Thoracic aorta (tissue), 2 donors: ENCODE measurements around the gene FOLR1. TPM values are rescaled to one million over a fixed set of nuclear protein-coding genes. Genes with fewer than 3 reads are reported as not detected.

ENCODE experiments used
- ATAC-seq: fragments of 150-250 bp; one replicate; pipeline ENCODE4 v1.8.0; 2017; ENCODE audit warnings: low read depth; ENCODE audit not compliant: insufficient number of reproducible peaks, low FRiP score
- DNase-seq: peaks from one replicate; pipeline ENCODE4 v3.0.0-alpha.2; 2020; ENCODE audit warnings: low spot score
- H3K27ac ChIP-seq, 2 donors: fragments of 200-600 bp; sonication (generic); 1 replicate in 1 of 2; 2 replicates in 1 of 2; pipeline ENCODE4 v1.5.1; 2016; ENCODE audit warnings: mild to moderate bottlenecking in 2 of 2, moderate library complexity in 2 of 2
- H3K27me3 ChIP-seq: fragments of 200-600 bp; sonication (generic); replicated peaks from 2 replicates; pipeline ENCODE4 v1.6.0; 2016; ENCODE audit warnings: mild to moderate bottlenecking; ENCODE audit not compliant: insufficient read depth
- H3K36me3 ChIP-seq: fragments of 200-600 bp; sonication (generic); one replicate; pipeline ENCODE4 v1.5.1; 2016
- H3K4me1 ChIP-seq, 2 donors: fragments of 200-600 bp; sonication (generic); 1 replicate in 1 of 2; 2 replicates in 1 of 2; pipeline versions ENCODE4 v1.5.1 to v1.6.0; 2016; ENCODE audit warnings: low read depth in 2 of 2, mild to moderate bottlenecking in 1 of 2; ENCODE audit not compliant: control insufficient read depth in 1 of 2
- H3K4me3 ChIP-seq: fragments of 200-600 bp; sonication (generic); 2 replicates; pipeline ENCODE4 v1.5.1; 2016; ENCODE audit warnings: mild to moderate bottlenecking
- H3K9me3 ChIP-seq: fragments of 200-600 bp; sonication (generic); 2 replicates; pipeline ENCODE4 v1.5.1; 2016
- CTCF ChIP-seq: fragments of 200-600 bp; sonication (generic); IDR thresholded peaks from one replicate; pipeline ENCODE4 v1.5.1; 2019; ENCODE audit warnings: antibody characterized with exemption
- total RNA-seq, 2 donors: library from RNA; depleted of rRNA; stranded (reverse); fragments of >200 nt; gene quantifications; one replicate each; pipeline versions ENCODE4 v1.1.0 to v1.2.3, GENCODE V29; 2016

Gene FOLR1
- total RNA-seq, 2 donors from 2014 or later = not detected

- ATAC-seq (peak; percentile 56), DNase-seq (no peak)
- Histone ChIP-seq H3K27me3 (no peaks in the 10 kb centered on the region), H3K36me3 (peaks cover 9% of the 10 kb centered on the region), H3K27ac (peak overlapping the region; percentile 83 to 92), H3K4me1 (peaks cover 3 to 39% of the 10 kb centered on the region in 2 donors), H3K4me3 (peak overlapping the region; percentile 99), H3K9me3 (no peaks in the 10 kb centered on the region)
- TF ChIP-seq CTCF = no peak
These were observed 31.9 kb downstream of the FOLR1 start for GRCh38 chr11:72223615-72224563.

DNA sequence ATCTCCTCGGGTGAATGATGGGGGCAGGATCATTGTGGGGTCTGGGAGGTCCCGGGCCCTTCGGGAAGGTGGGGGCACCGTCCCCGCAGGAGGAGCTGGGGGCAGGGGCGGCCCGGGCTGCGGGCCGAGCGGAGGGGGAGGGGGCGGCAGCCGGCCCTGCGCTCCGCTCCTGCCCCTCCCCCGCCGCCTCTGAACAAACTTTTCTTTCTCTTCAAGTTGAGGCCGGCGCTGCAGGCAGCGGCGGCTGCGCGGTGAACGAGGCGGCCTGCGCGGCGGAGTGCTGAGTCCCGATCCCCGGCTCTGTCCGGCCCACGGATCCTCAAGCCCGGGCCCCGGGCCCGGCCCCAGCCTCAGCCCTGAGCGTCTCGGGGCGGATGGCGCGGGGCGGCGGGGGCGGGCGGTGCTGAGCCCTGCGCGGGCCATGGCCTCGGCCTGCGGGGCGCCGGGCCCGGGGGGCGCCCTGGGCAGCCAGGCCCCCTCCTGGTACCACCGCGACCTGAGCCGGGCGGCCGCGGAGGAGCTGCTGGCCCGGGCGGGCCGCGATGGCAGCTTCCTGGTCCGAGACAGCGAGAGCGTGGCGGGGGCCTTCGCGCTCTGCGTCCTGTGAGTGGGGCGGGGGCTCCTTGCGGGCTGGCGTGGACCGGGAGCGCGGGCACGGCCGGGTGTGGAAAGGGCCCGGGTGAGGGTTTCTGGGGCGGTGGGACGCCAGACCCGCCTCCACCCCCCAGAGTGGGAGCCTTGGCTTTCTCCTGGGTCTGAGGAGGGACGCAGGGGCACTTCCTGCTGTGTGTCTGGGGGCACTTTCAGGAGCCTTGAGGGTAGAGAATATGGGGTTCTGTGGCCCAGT is 32.8 kb downstream of the FOLR1 start, which contains the start of gene INPPL1:
INPPL1 (plus strand) TSS at position 204 of the 847 bp plus-strand sequence; CDS start at position 422, 218 bp downstream.
- H3K4me1 ChIP-seq = peaks cover 3 to 39% of the 10 kb centered on the region in 2 donors
- ATAC-seq (no peak), DNase-seq (no peak)
- no peak for TF ChIP-seq CTCF
- no peaks in the 10 kb centered on the region for H3K27me3 ChIP-seq
- H3K9me3 ChIP-seq = no peaks in the 10 kb centered on the region
- H3K36me3 ChIP-seq = peaks cover 18% of the 10 kb centered on the region
- H3K27ac ChIP-seq = peak within 1 kb of the TSS; percentile 83 to 92
- peak within 1 kb of the TSS; percentile 99 for H3K4me3 ChIP-seq

DNA sequence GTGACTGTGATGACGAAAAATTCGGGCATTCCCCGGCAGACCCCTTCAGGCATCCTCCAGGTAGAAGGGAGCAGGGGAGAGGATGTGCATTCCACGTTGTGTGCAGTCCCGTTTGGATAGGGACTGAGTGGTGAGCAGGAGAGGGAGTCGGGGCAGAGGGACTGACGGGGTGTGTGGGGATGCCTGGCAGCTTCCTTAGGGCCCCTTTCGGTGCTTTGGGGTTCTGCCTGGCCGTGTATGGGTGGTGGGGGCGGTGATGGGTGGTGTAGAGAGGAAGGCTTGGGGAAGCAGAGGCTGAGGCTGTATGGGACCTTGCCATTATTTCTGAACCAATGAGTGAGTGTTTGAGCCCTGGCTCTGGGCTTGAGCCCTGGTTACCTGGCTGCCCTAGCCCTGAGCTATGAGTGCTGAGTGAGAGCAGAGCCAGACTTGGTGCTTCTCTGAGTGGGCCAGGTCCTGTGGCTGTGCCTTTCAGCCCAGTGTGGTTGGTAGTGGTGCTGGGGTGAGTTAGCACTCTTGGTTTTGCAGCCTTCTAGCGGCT is 33.5 kb downstream of the FOLR1 start:
- TF ChIP-seq CTCF = no peak
- H3K36me3 ChIP-seq = peaks cover 25% of the 10 kb centered on the region
- no peaks in the 10 kb centered on the region for H3K27me3 ChIP-seq
- H3K4me3 ChIP-seq = peak overlapping the region; percentile 99
- ATAC-seq = no peak
- H3K9me3 ChIP-seq = no peaks in the 10 kb centered on the region
- H3K27ac ChIP-seq = peak overlapping the region in 1 of 2 donors; percentile 22
- H3K4me1 ChIP-seq = peaks cover 3 to 39% of the 10 kb centered on the region in 2 donors
- DNase-seq = no peak

DNA sequence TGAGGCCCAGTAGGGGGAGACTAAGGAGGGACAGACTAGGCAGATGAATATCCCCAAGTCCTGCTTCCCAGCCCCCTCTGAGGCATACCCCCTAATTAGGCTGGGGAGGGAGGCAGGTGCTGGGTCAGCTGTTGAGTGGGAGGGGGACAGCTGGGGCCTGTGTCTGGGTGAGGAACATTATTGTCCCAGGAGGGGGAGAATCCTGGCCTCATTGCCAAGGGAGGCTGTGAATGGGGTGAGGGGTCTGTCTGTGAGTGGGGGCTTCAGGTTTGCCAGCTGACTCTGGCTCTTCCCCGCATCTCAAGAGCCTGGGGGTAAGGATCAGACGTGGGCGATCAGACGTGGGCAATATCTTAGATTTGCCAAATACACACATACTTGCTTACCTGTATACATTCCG is 34.8 kb downstream of the FOLR1 start:
- peaks cover 3 to 38% of the 10 kb centered on the region in 2 donors for H3K4me1 ChIP-seq
- H3K4me3 ChIP-seq = no peak overlapping the region
- DNase-seq (no peak), ATAC-seq (no peak)
- H3K9me3 ChIP-seq = no peaks in the 10 kb centered on the region
- H3K27ac ChIP-seq = no peak overlapping the region
- no peak for TF ChIP-seq CTCF
- peaks cover 37% of the 10 kb centered on the region for H3K36me3 ChIP-seq
- H3K27me3 ChIP-seq = no peaks in the 10 kb centered on the region
